DND-41 (cell line): ENCODE measurements around the gene CDX1.

Experiments used
- ATAC-seq: fragments of 200-7000 bp; cut with Tn5 transposase; 3 replicates; pipeline ENCODE4 v1.9.1; 2021; ENCODE audit warnings: low read depth; ENCODE audit not compliant: insufficient read depth
- DNase-seq: peaks from one replicate; pipeline ENCODE4 v3.0.0-alpha.2; 2020
- H2AFZ ChIP-seq: 2 replicates; pipeline ENCODE4 v1.6.0; 2012; ENCODE audit warnings: low read depth, low read length
- H3K27ac ChIP-seq: 2 replicates; pipeline ENCODE4 v1.5.1; 2012; ENCODE audit warnings: low read length, inconsistent platforms
- H3K27me3 ChIP-seq: fragments of 200-600 bp; sonication (generic); 2 replicates; pipeline ENCODE4 v1.6.0; 2012; ENCODE audit warnings: low read length, mild to moderate bottlenecking, inconsistent platforms; ENCODE audit not compliant: insufficient read depth, poor library complexity
- H3K36me3 ChIP-seq: 2 replicates; pipeline ENCODE4 v1.5.1; 2012; ENCODE audit warnings: low read length, inconsistent platforms; ENCODE audit not compliant: insufficient read depth
- H3K4me1 ChIP-seq: 2 replicates; pipeline ENCODE4 v1.5.1; 2012; ENCODE audit warnings: mild to moderate bottlenecking, low read length; ENCODE audit not compliant: insufficient read depth
- H3K4me2 ChIP-seq: 2 replicates; pipeline ENCODE4 v1.6.0; 2012; ENCODE audit warnings: mild to moderate bottlenecking, moderate library complexity, low read length, inconsistent platforms; ENCODE audit not compliant: insufficient read depth
- H3K4me3 ChIP-seq, 2 experiments: fragments of 200-600 bp in 1 of 2; shearing (Covaris generic) in 1 of 2; 2 replicates each; pipeline ENCODE4 v1.5.1; 2012 to 2016; ENCODE audit warnings: inconsistent platforms in 2 of 2, low read length in 2 of 2, mild to moderate bottlenecking in 2 of 2, low read depth in 1 of 2, moderate library complexity in 1 of 2
- H3K79me2 ChIP-seq: 2 replicates; pipeline ENCODE4 v1.6.0; 2012; ENCODE audit warnings: low read length, inconsistent platforms; ENCODE audit not compliant: insufficient read depth
- H3K9ac ChIP-seq: 2 replicates; pipeline ENCODE4 v1.6.0; 2012; ENCODE audit warnings: low read depth, mild to moderate bottlenecking, inconsistent platforms, low read length, moderate library complexity
- H3K9me3 ChIP-seq: 2 replicates; pipeline ENCODE4 v1.5.1; 2012; ENCODE audit warnings: low read length, moderate library complexity, mild to moderate bottlenecking, inconsistent platforms; ENCODE audit not compliant: insufficient read depth, severe bottlenecking
- H4K20me1 ChIP-seq: 2 replicates; pipeline ENCODE4 v1.6.0; 2012; ENCODE audit warnings: low read length; ENCODE audit not compliant: insufficient read depth
- CTCF ChIP-seq: IDR thresholded peaks from 2 replicates; pipeline ENCODE4 v1.5.1; 2012; ENCODE audit warnings: borderline replicate concordance, low read length, moderate library complexity, mild to moderate bottlenecking; ENCODE audit not compliant: poor library complexity, severe bottlenecking; ENCODE audit errors: extremely low read depth
- EZH2 ChIP-seq: IDR thresholded peaks from 3 replicates; pipeline ENCODE4 v1.6.1; 2012; ENCODE audit warnings: borderline replicate concordance, low read depth, mild to moderate bottlenecking, moderate library complexity, low read length, inconsistent platforms; ENCODE audit not compliant: severe bottlenecking

Gene CDX1

GRCh38 chr5:150159741-150160179, 6.8 kb upstream of the CDX1 start:
- no peak overlapping the region; the same call in 1 of the 2 replicates for H2AFZ ChIP-seq
- H3K4me2 ChIP-seq: peak overlapping the region; percentile 37
- peak overlapping the region; percentile 86 for H3K27ac ChIP-seq
- ATAC-seq (peak; percentile 64), DNase-seq (peak; percentile 84)
- peak overlapping the region; percentile 41; the same call in 1 of the 2 replicates for H3K9ac ChIP-seq
- H3K36me3 ChIP-seq: no peaks in the 10 kb centered on the region
- H3K27me3 ChIP-seq: no peaks in the 10 kb centered on the region
- no peaks in the 10 kb centered on the region for H4K20me1 ChIP-seq
- no peak overlapping the region for H3K4me3 ChIP-seq
- peaks cover 46% of the 10 kb centered on the region for H3K4me1 ChIP-seq
- H3K9me3 ChIP-seq: no peaks in the 10 kb centered on the region
- H3K79me2 ChIP-seq: no peaks in the 10 kb centered on the region
- TF ChIP-seq EZH2 (no peak), CTCF (no peak)

DNA sequence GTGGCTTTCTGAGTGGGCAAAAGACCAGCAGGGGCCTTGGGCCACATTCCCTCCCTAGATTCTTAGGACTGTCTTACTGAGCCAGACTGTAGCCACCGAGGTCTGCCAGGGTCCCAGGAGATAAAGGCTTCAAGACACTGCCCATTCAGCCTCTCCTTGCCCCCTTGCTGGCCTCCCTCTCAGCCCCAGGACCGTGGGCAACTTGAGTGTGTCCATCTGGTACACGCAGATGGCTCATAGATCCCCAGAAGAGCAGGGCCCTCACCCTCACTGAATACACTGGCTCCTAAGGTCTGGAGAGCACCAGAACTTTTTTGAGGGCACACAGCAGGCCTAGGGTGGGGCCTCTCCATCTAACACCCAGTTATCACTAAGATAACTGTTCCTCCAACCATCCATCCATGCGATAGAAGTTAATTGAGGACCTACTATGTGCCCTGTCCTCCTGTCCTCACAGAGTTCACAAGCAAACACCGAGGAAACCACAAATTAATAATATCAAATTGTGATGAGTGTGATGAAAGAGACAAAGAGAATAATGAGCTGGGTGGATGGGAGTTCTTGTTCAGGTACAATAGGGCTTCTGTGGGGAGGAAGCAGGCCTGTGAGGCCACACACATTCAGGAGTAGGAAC, 6.0 kb upstream of the CDX1 start:
- Histone ChIP-seq H3K4me2 (peak overlapping the region; percentile 37), H3K9ac (peak overlapping the region; percentile 41), H3K79me2 (no peaks in the 10 kb centered on the region), H3K4me1 (peaks cover 42% of the 10 kb centered on the region), H3K27me3 (no peaks in the 10 kb centered on the region), H3K9me3 (no peaks in the 10 kb centered on the region), H3K36me3 (no peaks in the 10 kb centered on the region), H4K20me1 (no peaks in the 10 kb centered on the region), H3K4me3 (peak overlapping the region in 1 of 2 experiments; percentile 20; a peak in 1 of 4 replicates), H2AFZ (peak overlapping the region; percentile 14; the same call in 1 of the 2 replicates), H3K27ac (peak overlapping the region; percentile 86)
- no peak for TF ChIP-seq EZH2
- TF ChIP-seq CTCF: no peak
- ATAC-seq (no peak), DNase-seq (no peak)

- peak; percentile 79 for DNase-seq
- no peaks in the 10 kb centered on the region for H4K20me1 ChIP-seq
- no peaks in the 10 kb centered on the region for H3K79me2 ChIP-seq
- TF ChIP-seq CTCF: peak; percentile 93
- TF ChIP-seq EZH2: no peak
- H3K27ac ChIP-seq: no peak overlapping the region
- no peaks in the 10 kb centered on the region for H3K9me3 ChIP-seq
- no peak overlapping the region for H3K9ac ChIP-seq
- no peaks in the 10 kb centered on the region for H3K27me3 ChIP-seq
- peak; percentile 79 for ATAC-seq
- H3K4me3 ChIP-seq: no peak overlapping the region
- no peak overlapping the region for H3K4me2 ChIP-seq
- no peaks in the 10 kb centered on the region for H3K36me3 ChIP-seq
- peaks cover 33% of the 10 kb centered on the region for H3K4me1 ChIP-seq
- H2AFZ ChIP-seq: no peak overlapping the region
Measured at GRCh38 chr5:150161242-150162141, 5.1 kb upstream of the CDX1 start.
